NCI-H1694 (cell line): Measurements from ENCODE around the gene WDR88.
"Not testable (repeated sequence)": the region's sequence is repeated elsewhere in the genome, so short reads cannot be mapped to it uniquely, and the experiment has no call there.

Experiments used
- DNase-seq: peaks from one replicate; lab custom pipeline; 2025; lab: John Stamatoyannopoulos, UW

The WDR88 gene

GRCh38 chr19:33198169-33198568, 66.3 kb downstream of the WDR88 start:
- no peak for DNase-seq

- DNase-seq = no peak
Observed at GRCh38 chr19:33199441-33200265, 67.7 kb downstream of the WDR88 start.

- no peak for DNase-seq
Observed at GRCh38 chr19:33201473-33201872, 69.6 kb downstream of the WDR88 start.

GRCh38 chr19:33201886-33202545, 70.1 kb downstream of the WDR88 start:
- no peak for DNase-seq

GRCh38 chr19:33202546-33203507, 70.9 kb downstream of the WDR88 start:
- no peak for DNase-seq

GRCh38 chr19:33203529-33203928, 71.6 kb downstream of the WDR88 start:
- no peak for DNase-seq

- no peak for DNase-seq
Observed at GRCh38 chr19:33204136-33204973, 72.4 kb downstream of the WDR88 start.

GRCh38 chr19:33205110-33205509, 73.2 kb downstream of the WDR88 start:
- no peak for DNase-seq

GRCh38 chr19:33205531-33206260, 73.8 kb downstream of the WDR88 start:
- no peak for DNase-seq

- DNase-seq = no peak
Observed at GRCh38 chr19:33206261-33207039, 74.5 kb downstream of the WDR88 start.

GRCh38 chr19:33207040-33207620, 75.2 kb downstream of the WDR88 start:
- DNase-seq = no peak

- no peak for DNase-seq
Observed at GRCh38 chr19:33207903-33208302, 76.0 kb downstream of the WDR88 start.

- DNase-seq = no peak
Observed at GRCh38 chr19:33208371-33208895, 76.5 kb downstream of the WDR88 start.

- no peak for DNase-seq
Observed at GRCh38 chr19:33208904-33209849, 77.3 kb downstream of the WDR88 start.

GRCh38 chr19:33209850-33210230, 77.9 kb downstream of the WDR88 start:
- DNase-seq = not testable (repeated sequence)

- DNase-seq = no peak
Observed at GRCh38 chr19:33210266-33210940, 78.5 kb downstream of the WDR88 start.

- no peak for DNase-seq
Observed at GRCh38 chr19:33211794-33212435, 80.0 kb downstream of the WDR88 start.
